KMS-11 (cell line): ENCODE data around the gene RIOK3.

Source experiments
- H2AFZ ChIP-seq: fragments of 200-600 bp; sonication (generic); 2 replicates; pipeline ENCODE4 v1.6.1; 2016; ENCODE audit warnings: antibody characterized with exemption, mixed run types, low read depth
- H3K27ac ChIP-seq: fragments of 200-600 bp; sonication (generic); 2 replicates; pipeline ENCODE4 v1.6.1; 2016; ENCODE audit warnings: mild to moderate bottlenecking, mixed run types
- H3K27me3 ChIP-seq: fragments of 200-600 bp; sonication (generic); 2 replicates; pipeline ENCODE4 v1.6.1; 2017; ENCODE audit warnings: mild to moderate bottlenecking, low read depth, mixed run types, moderate library complexity; ENCODE audit not compliant: insufficient read depth
- H3K36me3 ChIP-seq: fragments of 200-600 bp; sonication (generic); 2 replicates; pipeline ENCODE4 v1.6.1; 2017; ENCODE audit warnings: mild to moderate bottlenecking, mixed run types; ENCODE audit not compliant: insufficient read depth
- H3K4me1 ChIP-seq: fragments of 200-600 bp; sonication (generic); 2 replicates; pipeline ENCODE4 v1.6.1; 2016; ENCODE audit warnings: mild to moderate bottlenecking, low read depth, mixed run types; ENCODE audit not compliant: poor library complexity, severe bottlenecking
- H3K4me2 ChIP-seq: fragments of 200-600 bp; sonication (generic); 2 replicates; pipeline ENCODE4 v1.7.0; 2016; ENCODE audit warnings: mild to moderate bottlenecking, mixed run types
- H3K4me3 ChIP-seq: fragments of 200-600 bp; sonication (generic); IDR thresholded peaks from 2 replicates; pipeline ENCODE4 v1.6.1; 2017; ENCODE audit warnings: low read depth, low read length, mixed read lengths; ENCODE audit not compliant: insufficient read depth
- H3K79me2 ChIP-seq: fragments of 200-600 bp; sonication (generic); 2 replicates; pipeline ENCODE4 v1.6.1; 2016; ENCODE audit warnings: low read depth, mixed run types; ENCODE audit not compliant: insufficient read depth
- H3K9ac ChIP-seq: fragments of 200-600 bp; sonication (generic); 2 replicates; pipeline ENCODE4 v1.6.1; 2016; ENCODE audit warnings: mild to moderate bottlenecking, mixed run types
- H4K20me1 ChIP-seq: fragments of 200-600 bp; sonication (generic); 2 replicates; pipeline ENCODE4 v1.6.1; 2016; ENCODE audit warnings: mild to moderate bottlenecking, mixed run types; ENCODE audit not compliant: insufficient read depth
- TF ChIP-seq, protein P1 (sequence below): fragments of 200-600 bp; sonication (generic); conservative IDR thresholded peaks from 2 replicates; pipeline ENCODE4 v1.6.1; 2017; ENCODE audit warnings: low read depth, mild to moderate bottlenecking, antibody characterized with exemption, low read length, moderate library complexity, mixed read lengths

The RIOK3 gene

GRCh38 chr18:23468753-23469459 is 15.8 kb downstream of the RIOK3 start:
- Histone ChIP-seq H3K4me1 (no peaks in the 10 kb centered on the region), H3K4me2 (no peak overlapping the region), H3K27ac (no peak overlapping the region), H3K4me3 (no peak overlapping the region), H4K20me1 (no peaks in the 10 kb centered on the region), H3K36me3 (peaks cover 13% of the 10 kb centered on the region; the same call in 1 of the 2 replicates), H2AFZ (no peak overlapping the region), H3K27me3 (no peaks in the 10 kb centered on the region), H3K9ac (no peak overlapping the region), H3K79me2 (no peaks in the 10 kb centered on the region; the same call in 1 of the 2 replicates)
- TF ChIP-seq, protein P1, sequence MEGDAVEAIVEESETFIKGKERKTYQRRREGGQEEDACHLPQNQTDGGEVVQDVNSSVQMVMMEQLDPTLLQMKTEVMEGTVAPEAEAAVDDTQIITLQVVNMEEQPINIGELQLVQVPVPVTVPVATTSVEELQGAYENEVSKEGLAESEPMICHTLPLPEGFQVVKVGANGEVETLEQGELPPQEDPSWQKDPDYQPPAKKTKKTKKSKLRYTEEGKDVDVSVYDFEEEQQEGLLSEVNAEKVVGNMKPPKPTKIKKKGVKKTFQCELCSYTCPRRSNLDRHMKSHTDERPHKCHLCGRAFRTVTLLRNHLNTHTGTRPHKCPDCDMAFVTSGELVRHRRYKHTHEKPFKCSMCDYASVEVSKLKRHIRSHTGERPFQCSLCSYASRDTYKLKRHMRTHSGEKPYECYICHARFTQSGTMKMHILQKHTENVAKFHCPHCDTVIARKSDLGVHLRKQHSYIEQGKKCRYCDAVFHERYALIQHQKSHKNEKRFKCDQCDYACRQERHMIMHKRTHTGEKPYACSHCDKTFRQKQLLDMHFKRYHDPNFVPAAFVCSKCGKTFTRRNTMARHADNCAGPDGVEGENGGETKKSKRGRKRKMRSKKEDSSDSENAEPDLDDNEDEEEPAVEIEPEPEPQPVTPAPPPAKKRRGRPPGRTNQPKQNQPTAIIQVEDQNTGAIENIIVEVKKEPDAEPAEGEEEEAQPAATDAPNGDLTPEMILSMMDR, result no peak

DNA sequence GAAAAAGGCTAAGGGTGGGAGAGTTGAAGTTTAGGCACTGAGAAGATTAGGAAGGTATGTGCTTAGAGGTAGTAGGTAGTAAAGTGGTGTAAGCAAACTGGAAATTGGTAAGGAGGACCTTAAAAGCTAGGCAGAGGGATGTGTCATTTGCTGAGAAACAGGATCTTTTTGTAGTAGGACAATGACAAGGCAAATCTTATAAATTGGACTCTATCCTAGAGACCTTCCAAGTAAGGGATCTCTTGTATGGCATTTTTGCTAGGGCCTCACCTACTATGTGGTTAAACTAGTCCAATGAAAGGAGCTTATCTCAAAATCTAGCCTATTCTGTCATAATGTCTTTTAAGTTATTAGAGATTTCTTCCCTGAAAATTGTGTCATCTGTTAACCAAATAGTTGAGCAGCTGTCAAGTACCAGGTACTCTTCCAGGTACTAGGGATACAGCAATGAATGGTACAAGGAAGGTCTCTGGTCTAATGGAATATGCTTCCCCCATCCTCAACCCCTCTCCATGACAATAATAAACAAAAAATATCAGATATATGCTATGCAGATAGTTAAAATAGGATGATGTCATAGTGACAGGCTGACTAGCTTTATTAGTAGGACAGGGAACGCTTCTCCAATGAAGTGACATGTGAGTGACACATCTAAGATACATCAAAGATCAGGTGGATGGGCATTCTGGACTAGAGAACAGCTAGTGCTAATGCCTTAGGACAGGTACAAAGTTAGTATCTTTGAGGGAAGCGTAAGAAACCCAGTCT is 17.7 kb downstream of the RIOK3 start:
- Histone ChIP-seq H3K27me3 (no peaks in the 10 kb centered on the region), H3K4me2 (no peak overlapping the region), H3K9ac (no peak overlapping the region), H3K4me3 (no peak overlapping the region), H3K79me2 (no peaks in the 10 kb centered on the region), H4K20me1 (no peaks in the 10 kb centered on the region), H3K4me1 (no peaks in the 10 kb centered on the region), H3K27ac (no peak overlapping the region), H2AFZ (no peak overlapping the region), H3K36me3 (peaks cover 12% of the 10 kb centered on the region; the same call in 1 of the 2 replicates)
- TF ChIP-seq, protein P1, result no peak

- H3K9ac ChIP-seq, result no peak overlapping the region
- H3K27me3 ChIP-seq, result no peaks in the 10 kb centered on the region
- peaks cover 10% of the 10 kb centered on the region; the same call in 1 of the 2 replicates for H3K36me3 ChIP-seq
- no peak overlapping the region for H3K27ac ChIP-seq
- TF ChIP-seq, protein P1, result no peak
- H4K20me1 ChIP-seq, result no peaks in the 10 kb centered on the region
- no peaks in the 10 kb centered on the region for H3K4me1 ChIP-seq
- no peak overlapping the region for H3K4me2 ChIP-seq
- no peaks in the 10 kb centered on the region for H3K79me2 ChIP-seq
- H2AFZ ChIP-seq, result no peak overlapping the region
- no peak overlapping the region for H3K4me3 ChIP-seq
Measured at GRCh38 chr18:23471486-23471885, 18.4 kb downstream of the RIOK3 start.

DNA sequence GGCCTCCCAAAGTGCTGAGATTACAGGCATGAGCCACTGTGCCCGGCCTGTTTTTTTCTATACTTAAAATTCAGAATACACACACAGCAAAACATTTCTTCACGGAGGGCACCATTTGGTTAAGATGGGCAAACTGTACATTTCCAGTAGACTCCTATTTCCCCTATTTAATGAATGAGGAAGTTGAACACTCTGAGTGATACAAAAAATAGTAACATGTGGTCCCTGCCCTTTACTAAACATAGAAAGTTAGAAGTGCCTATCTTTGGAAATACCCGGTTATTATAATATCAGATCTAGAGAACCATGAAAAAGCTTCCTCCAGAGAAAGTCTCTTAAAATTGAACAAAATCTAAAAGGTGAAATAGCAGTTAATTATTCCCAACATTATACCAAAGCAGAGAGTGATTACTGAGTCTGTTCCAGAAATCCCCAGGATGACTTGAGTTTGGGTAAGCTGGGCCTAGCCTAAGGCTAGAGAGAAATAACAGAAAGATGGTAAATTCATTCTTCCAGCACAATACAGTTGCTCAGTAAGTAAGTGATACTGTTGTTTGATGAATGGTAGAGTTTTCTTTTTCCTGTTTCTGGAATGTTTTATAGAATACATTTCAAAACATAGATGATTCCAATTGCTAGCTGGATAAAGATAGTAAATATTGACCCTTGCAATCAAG is 26.9 kb downstream of the RIOK3 start:
- Histone ChIP-seq H2AFZ (no peak overlapping the region), H3K36me3 (peaks cover 7% of the 10 kb centered on the region; the same call in 1 of the 2 replicates), H3K27ac (no peak overlapping the region), H3K4me3 (no peak overlapping the region), H3K4me2 (no peak overlapping the region), H3K4me1 (peaks cover 9% of the 10 kb centered on the region), H3K79me2 (no peaks in the 10 kb centered on the region), H3K9ac (no peak overlapping the region), H3K27me3 (no peaks in the 10 kb centered on the region), H4K20me1 (no peaks in the 10 kb centered on the region)
- TF ChIP-seq, protein P1, result no peak
